T-helper 17 cell (primary cell): ENCODE measurements around the gene CHD1. TPM values are rescaled to one million over a fixed set of nuclear protein-coding genes. Genes with fewer than 3 reads are reported as not detected.
A peak's percentile ranks its signal among the peaks of the same experiment; 100 is the strongest.

Experiments used
- ATAC-seq: fragments of 150-1000 bp; cut with Tn5 transposase; 2 replicates; pipeline ENCODE4 v1.10.0; 2021; ENCODE audit warnings: mild to moderate bottlenecking, moderate library complexity
- DNase-seq, 3 donors: peaks; one replicate each; pipeline versions ENCODE4 v3.0.0 to v3.0.0-alpha.2; 2020 to 2021
- H3K9me3 ChIP-seq: one replicate; pipeline ENCODE4 v1.7.0; 2013; ENCODE audit warnings: low read length, mild to moderate bottlenecking; ENCODE audit not compliant: control insufficient read depth, poor library complexity, severe bottlenecking
- H3K27ac Mint-ChIP-seq: one replicate; pipeline ENCODE4 v1.8.0; 2022; ENCODE audit warnings: mild to moderate bottlenecking, moderate library complexity, mixed read lengths
- H3K27me3 Mint-ChIP-seq: one replicate; pipeline ENCODE4 v1.8.0; 2022; ENCODE audit warnings: mixed read lengths
- H3K36me3 Mint-ChIP-seq: one replicate; pipeline ENCODE4 v1.8.0; 2022; ENCODE audit warnings: low read depth, mixed read lengths
- H3K4me1 Mint-ChIP-seq: one replicate; pipeline ENCODE4 v1.8.0; 2022; ENCODE audit warnings: mild to moderate bottlenecking, mixed read lengths
- H3K4me3 Mint-ChIP-seq: one replicate; pipeline ENCODE4 v1.8.0; 2022; ENCODE audit warnings: mild to moderate bottlenecking, moderate library complexity, mixed read lengths
- total RNA-seq, 4 donors: library from RNA in 2 of 4; stranded (reverse) in 2 of 4; gene quantifications; one replicate each; pipeline ENCODE4 v1.2.3 and lab custom pipeline; 2022 to 2026

CHD1 gene
- total RNA-seq, result 100 to 1,000 TPM; 170 to 199 TPM
- 431 to 534 reads per million in 2 donors for total RNA-seq (lab: John Stamatoyannopoulos, UW)

DNA sequence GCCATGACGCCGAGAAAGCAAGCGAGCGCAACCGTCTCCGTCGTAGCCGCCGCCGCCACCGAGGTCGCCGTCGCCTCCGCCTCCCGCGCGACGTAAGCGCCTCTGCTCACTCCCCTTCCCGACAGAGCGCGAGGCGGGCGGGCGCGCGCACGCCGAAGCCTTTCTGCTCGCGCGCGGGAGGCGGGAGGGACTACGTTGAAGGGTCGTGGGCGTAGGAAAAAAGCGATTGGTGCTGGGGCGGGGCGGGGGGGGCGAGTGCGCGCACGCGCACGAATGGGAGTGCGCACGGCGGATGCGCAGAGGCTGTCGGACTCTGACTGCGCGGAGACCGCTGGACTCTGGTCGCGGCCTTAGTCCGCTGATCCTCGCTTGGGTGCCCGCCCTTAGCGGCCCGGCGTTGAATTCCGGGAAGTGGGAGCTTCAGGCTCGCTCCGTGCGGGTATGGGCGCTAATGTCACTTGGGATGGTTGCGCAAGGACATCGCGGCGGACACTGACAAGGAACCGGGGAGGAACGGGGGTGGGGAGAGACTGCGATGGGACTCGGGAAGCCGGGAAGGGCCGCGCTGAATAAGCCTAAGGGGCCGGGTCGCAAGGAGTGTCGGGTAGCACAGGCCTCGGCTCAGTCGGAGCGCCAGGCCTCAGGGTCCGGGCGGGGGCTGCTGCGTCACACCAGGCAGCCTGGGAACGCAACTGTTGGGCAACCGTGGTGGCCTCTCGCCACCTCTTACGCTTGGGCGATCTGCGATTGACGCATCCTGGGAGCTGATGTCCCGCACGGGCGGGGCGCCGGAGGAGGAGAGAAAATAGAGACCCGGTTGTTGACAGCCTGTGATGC lies at the start of gene CHD1:
Gene CHD1 (minus strand): TSS at position 135 of the 837 bp plus-strand sequence. CDS start 2,621 bp downstream, outside the sequence.
- Mint-ChIP-seq H3K27me3 (no peaks in the 10 kb centered on the region), H3K4me3 (peak within 1 kb of the TSS; percentile 99), H3K4me1 (peaks cover 36% of the 10 kb centered on the region), H3K36me3 (peaks cover 7% of the 10 kb centered on the region), H3K27ac (peak within 1 kb of the TSS; percentile 99)
- H3K9me3 ChIP-seq, result no peaks in the 10 kb centered on the region
- DNase-seq (peak; percentile 91 to 94 (median 91)), ATAC-seq (peak; percentile 71)

DNA sequence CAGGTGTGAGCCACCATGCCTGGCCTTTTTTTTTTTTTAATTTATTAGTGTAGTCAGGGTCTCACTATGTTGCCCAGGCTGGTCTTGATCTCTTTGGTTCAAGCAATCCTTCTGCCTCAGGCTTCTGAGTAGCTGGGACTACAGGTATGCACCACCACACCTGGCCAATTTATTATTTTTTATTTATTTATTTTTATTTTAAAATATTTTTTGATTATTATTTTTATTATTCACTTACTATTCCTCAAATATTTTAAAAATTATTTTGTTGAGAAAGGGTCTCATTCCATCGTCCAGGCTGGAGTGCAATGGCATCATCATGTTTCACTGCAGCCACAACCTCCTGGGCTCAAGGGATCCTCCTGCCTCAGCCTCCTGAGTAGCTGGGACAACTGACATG lies 49.7 kb upstream of the CHD1 start:
- H3K36me3 Mint-ChIP-seq, result peaks cover 3% of the 10 kb centered on the region
- H3K27ac Mint-ChIP-seq, result peak overlapping the region; percentile 47
- ATAC-seq (no peak), DNase-seq (no peak)
- H3K4me3 Mint-ChIP-seq, result no peak overlapping the region
- H3K9me3 ChIP-seq, result no peaks in the 10 kb centered on the region
- peaks cover 10% of the 10 kb centered on the region for H3K27me3 Mint-ChIP-seq
- H3K4me1 Mint-ChIP-seq, result peaks cover 12% of the 10 kb centered on the region

DNA sequence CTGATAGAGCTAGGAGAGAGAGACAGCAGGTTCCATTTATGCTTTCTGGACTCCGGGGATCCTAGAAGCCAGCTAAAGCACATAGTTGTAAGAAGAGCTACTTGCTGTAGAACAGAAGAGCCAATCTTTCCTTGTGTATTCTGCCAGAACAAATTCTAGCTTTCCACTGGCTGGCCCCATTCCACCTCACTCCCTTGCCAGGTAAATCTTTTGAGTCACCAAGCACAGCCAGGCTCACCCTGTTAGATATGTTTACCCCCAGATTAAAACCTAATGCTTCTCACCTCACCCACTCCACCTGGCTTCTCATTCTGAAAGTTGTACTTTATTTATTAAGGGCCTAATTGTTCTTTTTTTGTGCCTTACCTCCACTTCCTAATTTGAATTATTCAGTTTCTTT lies 48.9 kb upstream of the CHD1 start:
- Mint-ChIP-seq H3K4me3 (no peak overlapping the region), H3K4me1 (peaks cover 12% of the 10 kb centered on the region), H3K27ac (peak overlapping the region; percentile 47), H3K27me3 (peaks cover 5% of the 10 kb centered on the region), H3K36me3 (peaks cover 5% of the 10 kb centered on the region)
- DNase-seq (no peak), ATAC-seq (no peak)
- no peaks in the 10 kb centered on the region for H3K9me3 ChIP-seq

DNA sequence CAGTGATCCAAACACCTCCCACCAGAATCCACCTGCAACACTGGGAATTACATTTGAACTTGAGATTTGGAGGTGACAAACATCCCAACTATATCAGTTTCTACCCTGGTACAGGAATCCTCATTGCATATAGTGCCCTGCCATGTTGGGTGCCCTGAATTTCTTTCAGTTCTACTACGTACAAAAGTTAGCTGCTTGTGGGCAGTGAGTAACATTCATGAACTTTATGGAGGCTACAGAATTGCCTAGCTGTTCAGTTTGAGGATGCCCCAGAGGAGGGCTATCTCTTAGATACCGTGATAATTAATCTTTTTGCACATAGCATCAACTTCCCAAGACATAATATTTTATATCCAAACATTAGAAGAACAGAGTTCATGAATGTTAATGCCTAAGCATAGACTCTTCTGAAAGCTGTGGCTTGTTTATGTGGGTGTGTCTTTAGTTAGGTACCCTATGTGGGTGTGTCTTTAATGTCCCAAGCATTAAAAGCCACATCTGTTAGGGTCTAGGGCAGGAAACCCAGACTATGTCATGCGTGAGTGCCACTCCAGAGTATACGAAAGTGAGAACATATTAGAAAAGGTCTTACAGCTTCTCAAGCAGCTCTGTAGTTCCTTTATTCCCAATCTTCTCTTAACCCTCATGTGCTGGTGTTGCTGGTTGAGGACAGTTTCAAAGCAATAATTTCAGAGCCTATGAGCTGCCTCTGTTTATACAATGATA lies 47.0 kb upstream of the CHD1 start:
- no peak overlapping the region for H3K4me3 Mint-ChIP-seq
- no peak for DNase-seq
- no peaks in the 10 kb centered on the region for H3K9me3 ChIP-seq
- H3K27me3 Mint-ChIP-seq, result no peaks in the 10 kb centered on the region
- H3K27ac Mint-ChIP-seq, result peak overlapping the region; percentile 34
- peaks cover 5% of the 10 kb centered on the region for H3K36me3 Mint-ChIP-seq
- H3K4me1 Mint-ChIP-seq, result peaks cover 12% of the 10 kb centered on the region
- ATAC-seq, result peak; percentile 58

DNA sequence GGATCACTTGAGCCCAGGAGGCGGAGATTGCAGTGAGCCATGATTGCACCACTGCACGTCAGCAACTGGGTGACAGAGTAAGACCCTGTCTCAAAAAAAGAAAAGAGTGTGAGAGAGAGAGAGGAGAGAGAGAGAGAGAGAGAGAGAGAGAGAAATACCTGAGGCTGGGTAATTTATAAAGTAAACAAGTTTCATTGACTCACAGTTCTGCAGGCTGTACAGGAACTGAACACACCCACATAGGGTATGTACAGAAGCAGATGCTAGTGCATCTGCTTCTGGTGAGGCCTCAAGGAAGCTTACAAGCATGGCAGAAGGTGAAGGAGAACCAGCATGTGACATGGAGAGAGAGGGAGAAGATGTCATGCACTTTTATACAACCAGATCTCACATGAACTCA lies 46.4 kb upstream of the CHD1 start:
- DNase-seq (no peak), ATAC-seq (peak; percentile 35)
- no peaks in the 10 kb centered on the region for H3K27me3 Mint-ChIP-seq
- peak overlapping the region; percentile 34 for H3K27ac Mint-ChIP-seq
- no peaks in the 10 kb centered on the region for H3K9me3 ChIP-seq
- peaks cover 5% of the 10 kb centered on the region for H3K36me3 Mint-ChIP-seq
- no peak overlapping the region for H3K4me3 Mint-ChIP-seq
- peaks cover 12% of the 10 kb centered on the region for H3K4me1 Mint-ChIP-seq

DNA sequence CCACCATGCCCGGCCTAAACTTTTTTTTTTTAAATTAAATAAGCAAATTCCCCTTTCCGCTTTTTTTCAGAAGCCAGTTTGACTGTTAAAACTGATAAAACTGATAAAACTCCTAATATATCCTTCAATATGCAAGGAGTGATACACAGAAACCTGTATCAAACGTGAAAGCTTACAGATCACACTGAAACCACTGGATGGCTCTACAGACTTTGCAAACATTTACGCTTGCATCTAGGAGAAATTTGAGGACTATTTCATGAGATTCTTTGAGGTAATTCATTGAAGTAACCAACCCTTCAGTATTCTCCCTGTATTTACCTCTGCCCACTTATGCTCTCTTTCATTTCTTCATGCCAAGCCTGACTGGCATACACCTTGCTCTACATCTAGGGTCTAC lies 40.6 kb upstream of the CHD1 start:
- DNase-seq (no peak), ATAC-seq (no peak)
- H3K9me3 ChIP-seq, result peaks cover 2% of the 10 kb centered on the region
- Mint-ChIP-seq H3K27me3 (no peaks in the 10 kb centered on the region), H3K27ac (no peak overlapping the region), H3K4me1 (no peaks in the 10 kb centered on the region), H3K36me3 (peaks cover 7% of the 10 kb centered on the region), H3K4me3 (no peak overlapping the region)

DNA sequence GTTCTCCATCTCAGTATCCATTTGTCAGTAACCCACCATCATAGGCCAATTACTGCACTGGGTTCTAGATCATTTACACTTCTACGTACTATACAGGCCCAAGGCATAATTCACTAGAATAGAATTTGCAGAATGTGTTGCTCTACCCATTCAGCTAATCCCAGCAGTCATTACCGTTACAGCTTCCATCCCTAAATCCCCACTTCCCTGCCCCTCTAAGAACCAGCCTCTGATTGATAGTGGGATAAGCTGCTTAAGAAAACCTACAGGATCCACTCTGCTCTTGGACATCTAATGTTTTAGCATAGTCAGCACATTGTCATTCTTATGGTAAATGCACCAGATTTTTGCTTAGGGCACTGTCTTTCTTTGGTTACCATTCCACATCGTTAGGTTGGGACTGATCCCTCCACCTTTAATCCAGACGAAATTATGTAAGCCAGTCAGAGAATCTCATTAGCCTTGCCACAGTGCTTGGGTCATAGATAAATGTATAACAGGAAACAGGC lies 39.3 kb upstream of the CHD1 start:
- DNase-seq (no peak), ATAC-seq (no peak)
- H3K27ac Mint-ChIP-seq, result no peak overlapping the region
- H3K27me3 Mint-ChIP-seq, result no peaks in the 10 kb centered on the region
- no peak overlapping the region for H3K4me3 Mint-ChIP-seq
- H3K36me3 Mint-ChIP-seq, result peaks cover 5% of the 10 kb centered on the region
- H3K9me3 ChIP-seq, result peaks cover 2% of the 10 kb centered on the region
- no peaks in the 10 kb centered on the region for H3K4me1 Mint-ChIP-seq

DNA sequence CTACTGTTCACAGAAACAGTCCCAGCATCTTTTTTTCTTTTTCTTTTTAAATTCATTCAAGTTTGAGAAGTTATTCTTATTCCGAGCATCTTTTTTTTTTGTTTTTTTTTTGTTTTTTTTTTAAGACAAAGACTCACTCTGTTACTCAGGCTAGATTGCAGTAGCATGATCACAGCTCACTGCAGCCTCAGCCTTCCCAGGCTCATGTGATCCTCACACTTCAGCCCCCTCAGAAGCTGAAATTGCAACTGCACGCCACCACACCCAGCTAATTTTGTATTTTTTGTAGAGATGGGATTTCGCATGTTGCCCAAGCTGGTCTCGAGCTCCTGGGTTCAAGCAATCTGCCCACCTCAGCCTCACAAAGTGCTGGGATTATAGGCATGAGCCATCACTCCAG lies 36.4 kb upstream of the CHD1 start:
- peaks cover 4% of the 10 kb centered on the region for H3K36me3 Mint-ChIP-seq
- peaks cover 2% of the 10 kb centered on the region for H3K9me3 ChIP-seq
- no peak for DNase-seq
- peaks cover 4% of the 10 kb centered on the region for H3K4me1 Mint-ChIP-seq
- H3K27ac Mint-ChIP-seq, result no peak overlapping the region
- no peak for ATAC-seq
- no peak overlapping the region for H3K4me3 Mint-ChIP-seq
- H3K27me3 Mint-ChIP-seq, result no peaks in the 10 kb centered on the region

DNA sequence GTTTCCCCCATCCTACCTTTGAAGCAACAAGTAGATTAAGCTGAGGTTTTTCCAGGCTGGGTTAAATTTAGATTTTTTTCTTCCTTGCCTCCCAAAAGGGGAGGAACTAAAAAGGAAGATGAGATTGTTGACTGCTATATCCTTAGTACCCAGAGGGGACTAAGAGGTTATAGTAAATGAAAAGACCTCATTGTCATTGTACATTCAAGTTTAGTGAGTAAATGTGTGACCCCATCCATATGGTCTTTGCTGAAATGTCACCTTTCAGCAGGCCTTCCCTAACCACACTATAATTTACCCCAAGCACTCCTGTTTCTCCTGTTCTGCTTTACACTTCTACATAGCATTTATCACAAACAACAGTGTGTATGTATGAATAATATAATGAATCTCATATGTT lies 35.8 kb upstream of the CHD1 start:
- H3K36me3 Mint-ChIP-seq, result peaks cover 4% of the 10 kb centered on the region
- no peak for DNase-seq
- no peaks in the 10 kb centered on the region for H3K27me3 Mint-ChIP-seq
- H3K9me3 ChIP-seq, result peaks cover 2% of the 10 kb centered on the region
- H3K4me1 Mint-ChIP-seq, result peaks cover 4% of the 10 kb centered on the region
- no peak overlapping the region for H3K27ac Mint-ChIP-seq
- no peak for ATAC-seq
- no peak overlapping the region for H3K4me3 Mint-ChIP-seq

DNA sequence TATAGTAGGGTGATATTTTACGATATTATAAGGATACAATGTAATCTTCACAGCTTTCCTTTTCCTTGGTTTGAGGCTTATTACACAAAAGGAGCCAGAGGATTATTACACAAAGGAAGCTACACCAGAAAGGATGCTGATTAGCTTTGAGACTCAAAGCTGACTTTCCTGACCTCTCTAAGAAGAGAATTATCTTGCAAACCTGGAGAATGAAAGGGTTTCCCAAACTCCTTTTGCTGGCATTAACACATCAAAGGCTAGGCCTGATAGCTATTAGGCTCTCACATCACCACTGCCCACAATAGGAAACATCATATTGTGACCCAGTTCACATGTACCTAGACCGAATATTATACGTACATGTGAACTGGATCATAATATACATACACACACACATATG lies 34.2 kb upstream of the CHD1 start:
- DNase-seq (no peak), ATAC-seq (no peak)
- Mint-ChIP-seq H3K27me3 (no peaks in the 10 kb centered on the region), H3K4me1 (peaks cover 4% of the 10 kb centered on the region), H3K27ac (no peak overlapping the region), H3K36me3 (peaks cover 4% of the 10 kb centered on the region), H3K4me3 (no peak overlapping the region)
- peaks cover 2% of the 10 kb centered on the region for H3K9me3 ChIP-seq

DNA sequence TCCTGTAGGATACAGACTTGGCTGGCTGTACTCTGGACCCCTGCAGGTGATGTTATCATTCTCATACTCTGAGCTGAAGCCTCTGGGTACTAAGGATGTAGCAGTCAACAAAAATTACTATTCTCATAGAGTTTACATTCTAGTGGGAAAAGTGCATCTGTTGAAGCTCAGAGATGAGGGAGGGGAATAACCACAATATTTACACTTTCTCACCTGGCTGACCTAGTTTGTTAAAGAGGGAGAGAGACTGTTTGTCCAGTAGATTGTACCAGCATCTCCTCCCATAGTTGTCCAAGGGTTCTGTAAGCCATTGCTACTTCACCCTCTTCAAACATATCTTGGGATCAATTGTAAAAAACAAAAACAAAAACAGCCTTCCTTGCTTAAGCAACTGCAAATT lies 33.8 kb upstream of the CHD1 start:
- Mint-ChIP-seq H3K27me3 (no peaks in the 10 kb centered on the region), H3K27ac (no peak overlapping the region), H3K4me1 (peaks cover 4% of the 10 kb centered on the region), H3K4me3 (no peak overlapping the region), H3K36me3 (peaks cover 4% of the 10 kb centered on the region)
- ATAC-seq (no peak), DNase-seq (no peak)
- peaks cover 2% of the 10 kb centered on the region for H3K9me3 ChIP-seq

DNA sequence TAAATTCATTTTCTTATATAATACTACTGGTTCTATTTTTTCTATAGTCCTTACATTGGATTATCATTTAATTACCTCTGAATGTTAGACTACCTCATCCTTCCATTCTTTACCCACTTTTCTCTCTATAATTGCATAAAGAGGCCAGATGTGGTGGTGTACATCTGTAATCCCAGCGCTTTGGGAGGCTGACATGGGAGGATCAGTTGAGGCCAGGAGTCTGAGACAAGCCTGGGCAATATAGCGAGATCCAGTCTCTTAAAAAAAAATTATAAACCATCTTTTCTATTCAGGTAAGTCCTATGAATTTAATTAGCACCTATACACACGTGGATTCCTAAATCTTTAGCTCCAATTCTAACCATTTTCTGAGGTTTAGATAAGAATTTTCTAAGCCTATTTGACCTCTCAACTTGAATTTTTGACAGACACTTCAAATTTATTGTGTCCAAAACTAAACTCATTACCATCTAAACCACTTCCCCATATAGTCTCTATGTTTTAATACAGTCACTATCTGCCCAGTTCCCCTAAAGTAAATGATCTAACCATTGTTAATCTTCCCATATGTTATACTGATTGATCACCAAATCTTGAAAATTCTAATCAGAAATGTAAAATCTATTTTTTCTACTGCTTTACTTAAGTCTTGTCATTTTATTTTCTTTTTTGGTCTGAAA lies 33.0 kb upstream of the CHD1 start:
- Mint-ChIP-seq H3K36me3 (peaks cover 1% of the 10 kb centered on the region), H3K4me1 (peaks cover 4% of the 10 kb centered on the region), H3K27me3 (no peaks in the 10 kb centered on the region), H3K27ac (no peak overlapping the region), H3K4me3 (no peak overlapping the region)
- DNase-seq, result no peak
- no peak for ATAC-seq
- H3K9me3 ChIP-seq, result peaks cover 2% of the 10 kb centered on the region

DNA sequence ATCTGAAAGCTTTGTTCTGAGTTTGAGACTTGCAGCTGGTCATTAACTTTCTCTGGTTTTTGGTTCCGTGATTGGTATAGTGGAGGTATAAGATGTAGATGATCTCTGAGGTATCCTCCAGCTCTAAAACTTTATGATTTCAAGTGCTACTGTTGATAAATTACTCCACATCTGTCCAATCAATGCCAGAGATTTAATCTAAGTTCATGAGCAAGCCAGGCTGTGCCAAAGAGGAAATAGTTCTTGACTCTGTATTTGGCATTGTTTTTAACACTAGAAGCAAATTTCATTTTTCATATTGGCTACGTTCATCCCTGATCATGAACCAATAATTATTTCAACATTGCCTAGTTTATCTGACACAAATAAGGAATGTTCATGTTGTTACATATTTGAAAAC lies 28.5 kb upstream of the CHD1 start:
- DNase-seq (no peak), ATAC-seq (no peak)
- no peak overlapping the region for H3K4me3 Mint-ChIP-seq
- no peak overlapping the region for H3K27ac Mint-ChIP-seq
- H3K27me3 Mint-ChIP-seq, result no peaks in the 10 kb centered on the region
- no peaks in the 10 kb centered on the region for H3K9me3 ChIP-seq
- peaks cover under 1% of the 10 kb centered on the region for H3K4me1 Mint-ChIP-seq
- H3K36me3 Mint-ChIP-seq, result no peaks in the 10 kb centered on the region
